ENCODE measurements around the gene PRLR.

The PRLR gene

GRCh38 chr5:35089334-35090314, 140.7 kb downstream of the PRLR start:
- TF ChIP-seq MAX (IDR thresholded peaks at IDR 0.05) (no peak), TAF1 (IDR thresholded peaks at IDR 0.05; ENCODE audit: low read depth) (no peak), TEAD4 (IDR thresholded peaks at IDR 0.05) (0 out of 2 replicates have a peak, but pooled peaks have one; percentile 24), FOXM1 (IDR thresholded peaks at IDR 0.05; ENCODE audit: borderline replicate concordance, low read depth) (no peak), ZBTB7A (IDR thresholded peaks at IDR 0.05; ENCODE audit: low read depth) (no peak), USF1 (IDR thresholded peaks at IDR 0.05) (no peak), TCF12 (IDR thresholded peaks at IDR 0.05; ENCODE audit: low read depth) (no peak), RAD21 (IDR thresholded peaks at IDR 0.05; ENCODE audit: low read depth) (peak; percentile 93), EP300 (IDR thresholded peaks at IDR 0.05; ENCODE audit: borderline replicate concordance) (no peak), REST (IDR thresholded peaks at IDR 0.05; ENCODE audit: low read depth) (no peak), CEBPB (IDR thresholded peaks at IDR 0.05) (no peak), CREB1 (IDR thresholded peaks at IDR 0.05; ENCODE audit: low read depth) (no peak), YY1 (IDR thresholded peaks at IDR 0.05; ENCODE audit: low read depth) (no peak), NFIC (IDR thresholded peaks at IDR 0.05) (no peak), EGR1 (IDR thresholded peaks at IDR 0.05) (no peak)

- TF ChIP-seq CEBPB (IDR thresholded peaks at IDR 0.05) (no peak), EGR1 (IDR thresholded peaks at IDR 0.05) (no peak), USF1 (IDR thresholded peaks at IDR 0.05) (no peak), MAX (IDR thresholded peaks at IDR 0.05) (no peak), ZBTB7A (IDR thresholded peaks at IDR 0.05; ENCODE audit: low read depth) (no peak), RAD21 (IDR thresholded peaks at IDR 0.05; ENCODE audit: low read depth) (no peak), TCF12 (IDR thresholded peaks at IDR 0.05; ENCODE audit: low read depth) (no peak), FOXM1 (IDR thresholded peaks at IDR 0.05; ENCODE audit: borderline replicate concordance, low read depth) (no peak), REST (IDR thresholded peaks at IDR 0.05; ENCODE audit: low read depth) (no peak), EP300 (IDR thresholded peaks at IDR 0.05; ENCODE audit: borderline replicate concordance) (no peak), TAF1 (IDR thresholded peaks at IDR 0.05; ENCODE audit: low read depth) (no peak), NFIC (IDR thresholded peaks at IDR 0.05) (no peak)
Measured at GRCh38 chr5:35087991-35088390, 142.3 kb downstream of the PRLR start.

GRCh38 chr5:35083150-35083549, 147.1 kb downstream of the PRLR start:
- TF ChIP-seq TCF12 (IDR thresholded peaks at IDR 0.05; ENCODE audit: low read depth) (no peak), EGR1 (IDR thresholded peaks at IDR 0.05) (no peak), TEAD4 (IDR thresholded peaks at IDR 0.05) (no peak), REST (IDR thresholded peaks at IDR 0.05; ENCODE audit: low read depth) (no peak), ZBTB7A (IDR thresholded peaks at IDR 0.05; ENCODE audit: low read depth) (no peak), USF1 (IDR thresholded peaks at IDR 0.05) (no peak), RAD21 (IDR thresholded peaks at IDR 0.05; ENCODE audit: low read depth) (no peak), CREB1 (IDR thresholded peaks at IDR 0.05; ENCODE audit: low read depth) (no peak), CEBPB (IDR thresholded peaks at IDR 0.05) (no peak), FOXM1 (IDR thresholded peaks at IDR 0.05; ENCODE audit: borderline replicate concordance, low read depth) (no peak), EP300 (IDR thresholded peaks at IDR 0.05; ENCODE audit: borderline replicate concordance) (no peak), TAF1 (IDR thresholded peaks at IDR 0.05; ENCODE audit: low read depth) (no peak), YY1 (IDR thresholded peaks at IDR 0.05; ENCODE audit: low read depth) (no peak), MAX (IDR thresholded peaks at IDR 0.05) (no peak), NFIC (IDR thresholded peaks at IDR 0.05) (no peak)

Data from Ishikawa (cell line).